HEK293T (cell line): ENCODE results near the gene SYNE2.
A peak's percentile ranks its signal among the peaks of the same experiment; 100 is the strongest.

Experiments used
- ARNT ChIP-seq: fragments of 450-650 bp; IDR thresholded peaks from 2 replicates; pipeline ENCODE4 v1.6.1; 2017; ENCODE audit warnings: mild to moderate bottlenecking
- BHLHE40 ChIP-seq: fragments of 450-650 bp; IDR thresholded peaks from 2 replicates; pipeline ENCODE4 v1.6.1; 2016; ENCODE audit warnings: mild to moderate bottlenecking, moderate library complexity, borderline replicate concordance
- FOXK2 ChIP-seq: fragments of 450-650 bp; IDR thresholded peaks from 2 replicates; pipeline ENCODE4 v1.6.1; 2016; ENCODE audit warnings: mild to moderate bottlenecking
- FOXM1 ChIP-seq: fragments of 450-650 bp; IDR thresholded peaks from 2 replicates; pipeline ENCODE4 v1.6.1; 2017; ENCODE audit warnings: mild to moderate bottlenecking, borderline replicate concordance
- LEF1 ChIP-seq: fragments of 450-650 bp; IDR thresholded peaks from 2 replicates; pipeline ENCODE4 v1.6.1; 2017; ENCODE audit warnings: mild to moderate bottlenecking, borderline replicate concordance
- SP1 ChIP-seq: fragments of 450-650 bp; IDR thresholded peaks from 2 replicates; pipeline ENCODE4 v1.6.1; 2017
- SUZ12 ChIP-seq: fragments of 450-650 bp; IDR thresholded peaks from 2 replicates; pipeline ENCODE4 v1.6.1; 2016; ENCODE audit warnings: mild to moderate bottlenecking
- TARDBP ChIP-seq: fragments of 450-650 bp; IDR thresholded peaks from 2 replicates; pipeline ENCODE4 v1.6.1; 2016
- TF ChIP-seq, protein P1 (sequence below): fragments of 450-650 bp; IDR thresholded peaks from 2 replicates; pipeline ENCODE4 v1.6.1; 2016

GRCh38 chr14:64227856-64228255 is 375.1 kb downstream of the SYNE2 start:
- no peak for TF ChIP-seq BHLHE40
- no peak for TF ChIP-seq FOXK2
- TF ChIP-seq FOXM1, result no peak
- no peak for TF ChIP-seq SP1
- TF ChIP-seq SUZ12, result no peak
- TF ChIP-seq, protein P1, sequence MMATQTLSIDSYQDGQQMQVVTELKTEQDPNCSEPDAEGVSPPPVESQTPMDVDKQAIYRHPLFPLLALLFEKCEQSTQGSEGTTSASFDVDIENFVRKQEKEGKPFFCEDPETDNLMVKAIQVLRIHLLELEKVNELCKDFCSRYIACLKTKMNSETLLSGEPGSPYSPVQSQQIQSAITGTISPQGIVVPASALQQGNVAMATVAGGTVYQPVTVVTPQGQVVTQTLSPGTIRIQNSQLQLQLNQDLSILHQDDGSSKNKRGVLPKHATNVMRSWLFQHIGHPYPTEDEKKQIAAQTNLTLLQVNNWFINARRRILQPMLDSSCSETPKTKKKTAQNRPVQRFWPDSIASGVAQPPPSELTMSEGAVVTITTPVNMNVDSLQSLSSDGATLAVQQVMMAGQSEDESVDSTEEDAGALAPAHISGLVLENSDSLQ, result peak; percentile 28; the same call in 1 of the 2 replicates
- TF ChIP-seq LEF1, result no peak
- no peak for TF ChIP-seq ARNT
- TF ChIP-seq TARDBP, result no peak
